Coronary artery (tissue), 2 donors: Measurements from ENCODE around the gene CIRBP.
"Not testable (repeated sequence)": the region's sequence is repeated elsewhere in the genome, so short reads cannot be mapped to it uniquely, and the experiment has no call there.

Source experiments
- DNase-seq: peaks from one replicate; pipeline ENCODE4 v3.0.0-alpha.2; 2017; ENCODE audit warnings: low spot score
- H3K27ac ChIP-seq, 2 donors: fragments of 200-600 bp; sonication (generic); one replicate each; pipeline ENCODE4 v1.5.1; 2016 to 2019
- H3K4me3 ChIP-seq: fragments of 200-600 bp; sonication (generic); 2 replicates; pipeline ENCODE4 v1.5.1; 2016; ENCODE audit warnings: mild to moderate bottlenecking, moderate library complexity
- CTCF ChIP-seq: fragments of 200-600 bp; sonication (generic); IDR thresholded peaks from one replicate; pipeline ENCODE4 v1.5.1; 2019; ENCODE audit warnings: antibody characterized with exemption

Gene CIRBP

GRCh38 chr19:1240925-1241324, 28.2 kb upstream of the CIRBP start:
- DNase-seq = no peak
- peak overlapping the region; percentile 98 for H3K4me3 ChIP-seq
- no peak for TF ChIP-seq CTCF
- H3K27ac ChIP-seq = peak overlapping the region; percentile 94 to 95

GRCh38 chr19:1241417-1242095, 27.6 kb upstream of the CIRBP start, which contains the start of gene ATP5F1D:
TSS of gene ATP5F1D (plus strand) at chr19:1241751. CDS start at chr19:1241851, 100 bp downstream.
- TF ChIP-seq CTCF = no peak
- peak within 1 kb of the TSS; percentile 95 to 97 for H3K27ac ChIP-seq
- DNase-seq = peak; percentile 95
- H3K4me3 ChIP-seq = peak within 1 kb of the TSS; percentile 98

- peak; percentile 94 for TF ChIP-seq CTCF
- H3K4me3 ChIP-seq = peak overlapping the region; percentile 67
- no peak for DNase-seq
- peak overlapping the region; percentile 91 to 95 for H3K27ac ChIP-seq
Observed at GRCh38 chr19:1243768-1244692, 25.1 kb upstream of the CIRBP start.

GRCh38 chr19:1244693-1245451, 24.3 kb upstream of the CIRBP start:
- Histone ChIP-seq H3K4me3 (peak overlapping the region; percentile 67), H3K27ac (peak overlapping the region; percentile 91 to 95)
- DNase-seq = no peak
- TF ChIP-seq CTCF = no peak

- no peak for DNase-seq
- no peak for TF ChIP-seq CTCF
- Histone ChIP-seq H3K27ac (peak overlapping the region; percentile 91 to 95), H3K4me3 (peak overlapping the region; percentile 67)
Observed at GRCh38 chr19:1245494-1246264, 23.5 kb upstream of the CIRBP start.

GRCh38 chr19:1246265-1247087, 22.7 kb upstream of the CIRBP start:
- DNase-seq = not testable (repeated sequence)

More at GRCh38 chr19:1246265-1247087, 22.7 kb upstream of the CIRBP start:
- Histone ChIP-seq H3K27ac (peak overlapping the region; percentile 95 to 99), H3K4me3 (peak overlapping the region; percentile 67)
